ENCODE data around the gene DHRS2.
"Not testable (repeated sequence)": the region's sequence is repeated elsewhere in the genome, so short reads cannot be mapped to it uniquely, and the experiment has no call there.

DHRS2 gene

DNA sequence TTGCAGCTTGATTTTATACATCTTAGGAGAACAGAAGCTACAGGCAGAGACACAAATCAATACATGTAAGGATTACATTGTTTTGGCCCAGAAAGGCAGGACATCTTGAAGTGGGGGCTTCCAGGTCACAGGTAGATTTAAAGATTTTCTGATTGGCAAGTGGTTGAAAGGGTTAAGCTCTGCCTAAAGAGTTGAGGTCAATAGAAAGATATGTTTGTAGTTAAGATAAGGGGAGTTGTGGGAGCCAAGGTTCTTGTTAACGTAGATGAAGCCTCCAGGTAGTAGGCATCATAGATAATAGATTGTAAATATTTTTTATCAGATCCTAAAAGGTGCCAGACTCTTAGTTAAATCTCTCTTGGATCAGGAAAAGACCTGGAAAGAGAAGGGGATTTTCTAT, 5.5 kb upstream of the DHRS2 start:
- Histone ChIP-seq H3K9ac (no peak overlapping the region), H3K36me3 (no peaks in the 10 kb centered on the region), H3K27ac (no peak overlapping the region), H3K4me1 (0 out of 2 replicates have a peak, but pooled peaks cover 6% of the 10 kb centered on the region), H3K27me3 (no peaks in the 10 kb centered on the region), H3K4me3 (no peak overlapping the region), H3K9me3 (peaks cover 19% of the 10 kb centered on the region), H3K4me2 (no peak overlapping the region), H4K20me1 (no peaks in the 10 kb centered on the region)
- no peak for TF ChIP-seq Cebpa-rat (IDR thresholded peaks at IDR 0.05)

DNA sequence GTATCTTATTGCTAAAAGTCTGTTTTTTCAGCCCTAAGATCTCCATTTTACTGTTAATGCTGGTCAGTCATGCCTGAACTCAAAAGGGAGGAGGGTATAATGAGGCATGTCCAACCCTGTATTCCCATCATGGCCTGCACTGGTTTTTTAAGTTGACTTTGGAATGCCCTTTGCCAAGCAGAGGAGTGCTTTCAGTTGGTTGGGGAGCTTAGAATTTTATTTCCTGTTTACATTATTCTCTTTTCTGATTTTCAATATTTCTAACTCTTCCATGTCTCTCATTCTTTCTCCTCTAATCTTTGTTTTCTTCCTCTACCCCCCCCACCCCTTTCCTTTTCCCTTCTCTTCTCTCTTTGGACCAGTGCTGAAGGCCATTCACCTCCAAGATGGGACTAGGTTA, 4.9 kb upstream of the DHRS2 start:
- no peak overlapping the region for H3K4me3 ChIP-seq
- H3K27ac ChIP-seq, result no peak overlapping the region
- no peak overlapping the region for H3K4me2 ChIP-seq
- no peaks in the 10 kb centered on the region for H3K27me3 ChIP-seq
- H3K36me3 ChIP-seq, result no peaks in the 10 kb centered on the region
- peaks cover 19% of the 10 kb centered on the region for H3K9me3 ChIP-seq
- no peaks in the 10 kb centered on the region for H4K20me1 ChIP-seq
- H3K4me1 ChIP-seq, result 0 out of 2 replicates have a peak, but pooled peaks cover 6% of the 10 kb centered on the region
- no peak overlapping the region for H3K9ac ChIP-seq
- no peak for TF ChIP-seq Cebpa-rat (IDR thresholded peaks at IDR 0.05)

DNA sequence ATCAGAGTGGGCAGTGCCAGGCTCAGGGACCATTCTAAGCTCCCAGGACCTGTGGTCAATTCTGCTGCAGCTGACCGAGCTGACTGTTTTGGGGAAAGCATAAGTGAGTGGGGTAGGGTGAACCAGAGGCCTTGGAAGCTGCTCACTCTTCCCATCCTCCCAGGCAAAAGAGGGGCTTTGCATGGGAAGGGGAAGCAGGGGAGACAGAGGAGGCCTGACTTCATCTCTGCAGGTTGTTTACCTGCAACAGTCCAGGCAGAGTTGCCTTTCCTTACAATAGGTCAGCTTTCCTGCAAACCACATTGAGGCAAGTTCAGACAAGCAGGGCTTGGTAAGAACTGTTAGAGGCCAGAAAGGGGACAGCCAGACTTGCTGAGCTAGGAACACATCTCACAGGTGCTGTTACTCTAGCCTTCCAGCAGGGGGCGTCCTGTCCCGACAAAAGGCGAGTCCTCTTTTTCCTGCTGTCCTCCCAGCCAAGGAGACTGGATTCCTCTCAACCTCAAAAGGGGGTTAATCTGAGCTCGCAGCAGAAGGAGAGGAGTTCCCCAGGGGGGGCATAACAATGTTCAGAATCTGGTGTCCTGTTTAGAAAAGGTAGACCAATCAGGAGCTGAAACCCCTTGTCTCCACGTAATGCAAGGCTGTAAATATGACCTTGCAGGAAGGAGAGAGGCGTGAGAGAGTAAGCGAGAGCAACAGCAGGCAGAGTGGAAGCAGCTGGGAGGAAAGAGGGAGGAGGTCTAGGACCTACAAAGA, 4.3 kb upstream of the DHRS2 start:
- Histone ChIP-seq H3K4me1 (0 out of 2 replicates have a peak, but pooled peaks cover 6% of the 10 kb centered on the region), H3K9ac (no peak overlapping the region), H4K20me1 (no peaks in the 10 kb centered on the region), H3K36me3 (no peaks in the 10 kb centered on the region), H3K4me2 (peak overlapping the region; percentile 51), H3K4me3 (no peak overlapping the region), H3K9me3 (peaks cover 19% of the 10 kb centered on the region), H3K27ac (no peak overlapping the region), H3K27me3 (no peaks in the 10 kb centered on the region)
- TF ChIP-seq Cebpa-rat (IDR thresholded peaks at IDR 0.05), result no peak

DNA sequence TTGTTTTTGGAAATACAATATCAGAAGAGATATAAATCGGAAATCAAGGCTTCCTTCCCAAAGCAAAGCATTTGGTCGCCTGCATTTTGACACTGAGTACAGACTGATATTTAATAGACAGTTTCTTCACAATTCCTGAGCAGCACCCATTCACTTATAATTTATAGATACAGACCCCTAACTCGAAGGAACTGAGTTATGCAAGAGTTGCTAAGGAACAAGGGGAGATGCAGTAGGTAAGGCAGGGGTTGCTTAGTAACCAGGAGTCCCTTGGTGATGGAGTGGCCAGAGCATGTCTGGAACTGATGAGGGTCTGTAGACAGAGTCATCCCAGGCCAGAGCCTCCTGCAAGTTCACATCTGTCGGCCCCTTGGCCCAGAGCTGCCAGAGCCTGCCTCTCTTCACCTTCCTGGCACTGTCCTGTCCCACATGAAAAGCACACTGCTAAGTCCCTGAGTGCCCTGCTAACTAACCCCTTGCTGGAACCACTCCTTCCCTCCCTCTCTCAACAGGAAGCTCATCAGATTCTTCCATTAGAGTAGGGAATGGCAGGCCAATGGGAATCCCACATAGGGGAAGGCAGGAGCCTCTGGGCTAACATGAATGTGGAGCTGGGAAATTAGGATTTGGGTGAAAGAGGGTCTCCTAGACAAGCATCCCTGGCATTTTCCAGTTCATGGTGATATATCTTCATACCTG, 3.6 kb upstream of the DHRS2 start:
- H3K4me1 ChIP-seq, result 0 out of 2 replicates have a peak, but pooled peaks cover 6% of the 10 kb centered on the region
- H3K27ac ChIP-seq, result no peak overlapping the region
- H4K20me1 ChIP-seq, result no peaks in the 10 kb centered on the region
- no peaks in the 10 kb centered on the region for H3K27me3 ChIP-seq
- peaks cover 17% of the 10 kb centered on the region for H3K9me3 ChIP-seq
- H3K4me3 ChIP-seq, result no peak overlapping the region
- no peaks in the 10 kb centered on the region for H3K36me3 ChIP-seq
- H3K4me2 ChIP-seq, result peak overlapping the region; percentile 51; the same call in 1 of the 2 replicates
- no peak overlapping the region for H3K9ac ChIP-seq
- no peak for TF ChIP-seq Cebpa-rat (IDR thresholded peaks at IDR 0.05)

DNA sequence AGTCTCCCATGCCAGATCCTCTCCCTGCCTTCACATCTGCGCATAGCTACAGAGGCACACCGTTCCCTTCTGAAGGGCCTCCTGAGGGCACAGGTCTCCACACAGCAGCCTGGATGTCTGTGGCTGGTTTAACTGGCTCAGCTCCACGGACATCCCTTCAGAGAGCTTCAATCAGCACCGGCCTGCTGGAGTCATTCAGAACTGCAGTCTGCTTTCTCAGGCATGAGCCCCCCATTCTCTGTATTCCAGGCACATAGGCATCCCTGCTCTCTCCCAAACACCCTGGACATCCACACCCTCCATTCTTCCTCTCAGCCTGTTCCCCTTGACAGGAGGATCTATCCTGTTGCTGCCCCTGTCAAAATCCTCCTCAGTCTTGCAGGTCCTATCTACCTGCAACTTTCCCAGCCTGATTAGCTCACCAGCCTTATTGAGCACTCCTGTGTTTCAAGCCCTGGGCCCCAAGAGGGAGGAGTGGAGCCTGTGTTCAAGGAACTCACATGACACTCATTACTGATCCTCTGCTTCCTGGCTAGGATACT, 2.9 kb upstream of the DHRS2 start:
- Histone ChIP-seq H3K27ac (no peak overlapping the region), H3K4me2 (no peak overlapping the region), H3K36me3 (no peaks in the 10 kb centered on the region), H3K27me3 (no peaks in the 10 kb centered on the region), H3K4me3 (no peak overlapping the region), H3K4me1 (0 out of 2 replicates have a peak, but pooled peaks cover 6% of the 10 kb centered on the region), H3K9me3 (peaks cover 17% of the 10 kb centered on the region), H4K20me1 (no peaks in the 10 kb centered on the region), H3K9ac (no peak overlapping the region)
- no peak for TF ChIP-seq Cebpa-rat (IDR thresholded peaks at IDR 0.05)

DNA sequence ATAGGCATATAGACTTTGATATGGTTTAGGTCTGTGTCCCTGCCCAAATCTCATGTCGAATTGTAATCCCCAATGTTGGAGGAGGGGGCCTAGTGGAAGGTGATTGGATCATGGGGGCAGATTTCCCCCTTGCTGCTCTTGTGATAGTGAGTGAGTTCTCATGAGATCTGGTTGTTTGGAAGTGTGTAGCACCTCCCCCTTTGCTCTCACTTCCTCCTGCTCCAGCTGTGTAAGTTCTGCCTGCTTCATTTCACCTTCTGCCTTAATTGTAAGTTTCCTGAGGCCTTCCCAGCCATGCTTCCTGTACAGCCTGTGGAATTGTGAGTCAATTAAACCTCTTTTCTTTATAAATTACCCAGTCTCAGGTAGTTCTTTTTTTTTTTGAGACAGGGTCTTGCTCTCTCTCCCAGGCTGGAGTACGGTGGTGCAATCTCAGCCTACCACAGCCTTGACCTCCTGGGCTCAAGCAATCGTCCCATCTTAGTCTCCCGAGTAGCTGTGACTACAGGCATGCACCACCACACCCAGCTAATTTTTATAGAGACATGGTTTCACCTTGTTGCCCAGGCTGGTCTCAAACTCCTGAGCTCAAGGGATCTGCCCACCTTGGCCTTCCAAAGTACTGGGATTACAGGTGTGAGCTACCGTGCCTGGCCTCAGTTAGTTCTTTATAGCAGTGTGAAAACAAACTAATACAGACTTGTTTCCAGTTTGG, 1.3 kb upstream of the DHRS2 start:
- not testable (repeated sequence) for H3K27me3 ChIP-seq, H3K36me3 ChIP-seq, H3K4me3 ChIP-seq, H3K9ac ChIP-seq, H3K4me1 ChIP-seq, H3K4me2 ChIP-seq, H4K20me1 ChIP-seq, H3K27ac ChIP-seq
- H3K9me3 ChIP-seq, result peaks cover 17% of the 10 kb centered on the region

DNA sequence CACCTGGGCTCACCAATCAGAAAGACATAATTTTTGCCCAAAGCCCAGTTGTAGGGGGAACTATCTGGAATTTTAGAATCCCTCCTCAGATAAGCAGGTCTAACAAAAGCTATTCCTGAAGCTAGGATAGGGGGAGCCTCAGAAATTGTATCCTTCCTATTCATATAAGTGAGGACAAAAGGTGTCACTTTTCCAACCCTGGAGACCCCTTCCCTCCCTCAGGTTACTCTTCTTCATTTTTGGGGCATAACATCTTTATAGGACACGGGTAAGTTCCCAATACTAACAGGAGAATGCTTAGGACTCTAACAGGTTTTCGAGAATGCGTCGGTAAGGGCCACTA, 1.1 kb downstream of the DHRS2 start:
- H4K20me1 ChIP-seq, result not testable (repeated sequence)

DNA sequence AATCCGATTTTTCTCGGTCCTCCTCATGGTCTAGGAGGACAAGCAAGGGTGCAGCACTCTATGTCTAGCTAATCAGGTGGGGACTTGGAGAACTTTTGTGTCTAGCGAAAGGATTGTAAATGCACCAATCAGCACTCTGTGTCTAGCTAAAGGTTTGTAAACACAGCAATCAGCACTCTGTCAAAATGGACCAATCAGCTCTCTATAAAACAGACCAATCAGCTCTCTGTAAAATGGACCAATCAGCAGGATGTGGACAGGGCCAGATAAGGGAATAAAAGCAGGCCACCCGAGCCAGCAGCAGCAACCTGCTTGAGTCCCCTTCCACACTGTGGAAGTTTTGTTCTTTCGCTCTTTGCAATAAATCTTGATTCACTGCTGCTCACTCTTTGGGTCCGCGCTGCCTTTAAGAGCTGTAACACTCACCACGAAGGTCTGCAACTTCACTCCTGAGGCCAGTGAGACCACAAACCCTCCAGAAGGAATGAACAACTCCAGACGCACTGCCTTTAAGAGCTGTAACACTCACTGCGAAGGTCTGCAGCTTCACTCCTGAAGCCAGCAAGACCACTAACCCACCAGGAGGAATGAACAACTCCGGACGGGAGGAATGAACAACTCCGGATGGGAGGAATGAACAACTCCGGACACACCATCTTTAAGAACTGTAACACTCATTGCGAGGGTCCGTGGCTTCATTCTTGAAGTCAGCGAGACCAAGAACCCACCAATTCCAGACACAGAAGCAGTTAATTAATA, 1.7 kb downstream of the DHRS2 start:
- not testable (repeated sequence) for H3K27me3 ChIP-seq, H3K4me2 ChIP-seq, H3K4me3 ChIP-seq, H3K36me3 ChIP-seq, H3K27ac ChIP-seq, H4K20me1 ChIP-seq, H3K9ac ChIP-seq, H3K4me1 ChIP-seq
- peaks cover 17% of the 10 kb centered on the region for H3K9me3 ChIP-seq

More for the DNA sequence above, 1.1 kb downstream of the DHRS2 start:
- not testable (repeated sequence) for H3K9ac ChIP-seq, H3K4me1 ChIP-seq, H3K27me3 ChIP-seq, H3K36me3 ChIP-seq, H3K27ac ChIP-seq, H3K4me2 ChIP-seq, H3K4me3 ChIP-seq
- peaks cover 17% of the 10 kb centered on the region for H3K9me3 ChIP-seq

DNA sequence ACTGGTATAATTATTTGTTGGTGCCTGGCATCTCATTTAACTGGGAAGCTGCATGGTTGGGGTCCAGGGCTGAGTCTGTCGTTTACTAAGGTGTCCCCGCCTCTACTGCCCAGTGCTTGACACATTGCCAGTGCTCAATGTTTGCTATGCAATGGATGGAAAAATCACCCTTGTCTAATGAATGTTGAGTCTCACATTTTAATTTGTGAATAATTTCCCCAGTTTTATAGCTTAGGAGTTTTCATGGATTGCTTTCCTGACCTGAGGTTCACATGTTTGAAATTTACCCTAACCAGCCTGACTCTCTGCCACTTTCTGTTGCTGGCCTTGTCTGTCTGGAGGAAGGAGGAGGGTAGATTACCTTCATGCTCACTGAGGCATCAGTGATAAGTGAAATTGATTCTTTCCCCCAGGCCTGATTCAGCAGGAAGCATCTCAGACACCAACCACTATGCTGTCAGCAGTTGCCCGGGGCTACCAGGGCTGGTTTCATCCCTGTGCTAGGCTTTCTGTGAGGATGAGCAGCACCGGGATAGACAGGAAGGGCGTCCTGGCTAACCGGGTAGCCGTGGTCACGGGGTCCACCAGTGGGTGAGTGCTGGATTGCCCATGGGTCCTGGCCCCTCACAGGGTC, 2.4 kb downstream of the DHRS2 start:
- no peak overlapping the region for H3K27ac ChIP-seq
- no peak overlapping the region for H3K4me3 ChIP-seq
- no peak overlapping the region for H3K9ac ChIP-seq
- no peak for TF ChIP-seq Cebpa-rat (IDR thresholded peaks at IDR 0.05)
- no peaks in the 10 kb centered on the region for H4K20me1 ChIP-seq
- peaks cover 17% of the 10 kb centered on the region for H3K9me3 ChIP-seq
- H3K27me3 ChIP-seq, result no peaks in the 10 kb centered on the region
- no peak overlapping the region for H3K4me2 ChIP-seq
- H3K4me1 ChIP-seq, result 0 out of 2 replicates have a peak, but pooled peaks cover 3% of the 10 kb centered on the region
- H3K36me3 ChIP-seq, result no peaks in the 10 kb centered on the region

Data from BLaER1 (cell line).